ENCODE measurements around the gene DNAJC17.

DNA sequence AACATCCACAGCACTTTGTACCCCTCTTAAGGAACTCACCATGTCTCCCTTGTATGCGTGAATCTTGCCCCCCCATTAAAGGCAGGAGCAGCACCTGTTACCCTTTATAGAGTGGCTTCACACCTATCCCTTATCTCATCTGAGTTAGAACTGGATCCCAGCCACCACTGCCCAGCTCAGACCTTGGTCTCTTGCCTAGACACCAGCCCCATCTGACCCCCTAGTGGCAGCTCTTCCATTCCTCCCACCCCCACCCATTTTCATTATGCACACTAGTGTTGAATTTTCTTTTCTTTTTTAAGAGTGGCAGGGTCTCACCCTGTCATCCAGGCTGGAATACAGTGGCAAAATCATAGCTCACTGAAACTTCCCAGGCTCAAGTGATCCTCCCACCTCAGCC is 3.6 kb downstream of the DNAJC17 start:
- TF ChIP-seq CTCF (IDR thresholded peaks at IDR 0.05; ENCODE audit: low read length) (peak; percentile 30; the same call in 1 of the 2 replicates), EZH2 (IDR thresholded peaks at IDR 0.05; ENCODE audit: borderline replicate concordance, low read length) (no peak)

Measured in OCI-LY1 (cell line).